ENCODE data around the gene RAPH1.

The RAPH1 gene, protein sequence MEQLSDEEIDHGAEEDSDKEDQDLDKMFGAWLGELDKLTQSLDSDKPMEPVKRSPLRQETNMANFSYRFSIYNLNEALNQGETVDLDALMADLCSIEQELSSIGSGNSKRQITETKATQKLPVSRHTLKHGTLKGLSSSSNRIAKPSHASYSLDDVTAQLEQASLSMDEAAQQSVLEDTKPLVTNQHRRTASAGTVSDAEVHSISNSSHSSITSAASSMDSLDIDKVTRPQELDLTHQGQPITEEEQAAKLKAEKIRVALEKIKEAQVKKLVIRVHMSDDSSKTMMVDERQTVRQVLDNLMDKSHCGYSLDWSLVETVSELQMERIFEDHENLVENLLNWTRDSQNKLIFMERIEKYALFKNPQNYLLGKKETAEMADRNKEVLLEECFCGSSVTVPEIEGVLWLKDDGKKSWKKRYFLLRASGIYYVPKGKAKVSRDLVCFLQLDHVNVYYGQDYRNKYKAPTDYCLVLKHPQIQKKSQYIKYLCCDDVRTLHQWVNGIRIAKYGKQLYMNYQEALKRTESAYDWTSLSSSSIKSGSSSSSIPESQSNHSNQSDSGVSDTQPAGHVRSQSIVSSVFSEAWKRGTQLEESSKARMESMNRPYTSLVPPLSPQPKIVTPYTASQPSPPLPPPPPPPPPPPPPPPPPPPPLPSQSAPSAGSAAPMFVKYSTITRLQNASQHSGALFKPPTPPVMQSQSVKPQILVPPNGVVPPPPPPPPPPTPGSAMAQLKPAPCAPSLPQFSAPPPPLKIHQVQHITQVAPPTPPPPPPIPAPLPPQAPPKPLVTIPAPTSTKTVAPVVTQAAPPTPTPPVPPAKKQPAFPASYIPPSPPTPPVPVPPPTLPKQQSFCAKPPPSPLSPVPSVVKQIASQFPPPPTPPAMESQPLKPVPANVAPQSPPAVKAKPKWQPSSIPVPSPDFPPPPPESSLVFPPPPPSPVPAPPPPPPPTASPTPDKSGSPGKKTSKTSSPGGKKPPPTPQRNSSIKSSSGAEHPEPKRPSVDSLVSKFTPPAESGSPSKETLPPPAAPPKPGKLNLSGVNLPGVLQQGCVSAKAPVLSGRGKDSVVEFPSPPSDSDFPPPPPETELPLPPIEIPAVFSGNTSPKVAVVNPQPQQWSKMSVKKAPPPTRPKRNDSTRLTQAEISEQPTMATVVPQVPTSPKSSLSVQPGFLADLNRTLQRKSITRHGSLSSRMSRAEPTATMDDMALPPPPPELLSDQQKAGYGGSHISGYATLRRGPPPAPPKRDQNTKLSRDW

DNA sequence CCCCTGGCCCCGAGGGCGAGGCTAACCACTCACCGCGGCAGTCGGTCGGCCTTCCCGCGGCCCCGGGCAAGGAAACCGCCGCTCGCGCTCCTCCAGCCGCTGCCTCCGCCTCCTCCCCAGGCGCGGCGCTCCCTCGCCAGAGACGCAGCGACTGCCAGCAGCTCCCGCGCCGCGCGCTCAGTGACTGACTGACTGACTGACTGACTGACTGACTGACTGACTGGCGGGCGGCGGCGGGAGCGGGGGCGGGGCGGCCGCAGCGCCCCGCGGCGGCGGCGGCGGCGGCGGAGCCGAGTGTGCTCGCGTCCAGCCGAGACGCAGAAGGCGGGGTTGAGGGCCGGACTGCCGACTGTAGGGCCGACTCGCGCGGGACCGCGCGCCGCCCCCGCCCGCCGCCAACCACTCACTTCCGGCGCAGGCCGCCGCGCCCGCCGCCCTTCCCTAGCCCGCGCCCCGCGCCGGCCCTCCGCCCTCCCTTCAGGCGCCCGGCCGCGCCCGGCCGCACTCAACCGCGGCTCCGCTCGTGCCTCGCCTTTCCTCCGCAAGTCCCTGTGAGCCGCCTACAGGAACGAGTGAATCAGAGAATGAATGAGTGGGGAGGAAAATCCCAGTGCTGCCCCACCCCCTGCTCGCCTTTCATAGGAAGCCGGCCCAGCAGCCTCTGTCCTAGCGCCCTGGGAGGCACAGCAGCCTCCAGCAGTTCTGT lies at the start of gene RAPH1:
TSS of gene RAPH1 (minus strand) at position 224 of the 706 bp plus-strand sequence. CDS start 39,948 bp downstream, outside the sequence.
- peak within 1 kb of the TSS; percentile 90 for H3K4me3 ChIP-seq
- H3K27ac ChIP-seq = peak within 1 kb of the TSS; percentile 26; the same call in 1 of the 2 replicates

GRCh38 chr2:203584784-203585183 lies 49.7 kb upstream of the RAPH1 start:
- Histone ChIP-seq H3K4me3 (no peak overlapping the region), H3K36me3 (ENCODE audit: insufficient read depth, low read length) (no peaks in the 10 kb centered on the region), H3K27ac (no peak overlapping the region), H3K9ac (ENCODE audit: insufficient read length) (no peak overlapping the region), H3K9me3 (ENCODE audit: low read depth, low read length) (no peaks in the 10 kb centered on the region)
- no peak for DNase-seq (ENCODE audit: low read depth, low spot score)
- TF ChIP-seq FOXP2 (optimal IDR thresholded peaks at IDR 0.05; ENCODE audit: control extremely low read depth, extremely low read length, insufficient read depth) (no peak), POLR2AphosphoS5 (IDR thresholded peaks at IDR 0.05; ENCODE audit: borderline replicate concordance, low read depth, low read length) (no peak), EZH2 (IDR thresholded peaks at IDR 0.05) (no peak)

More for the DNA sequence above, at the start of gene RAPH1:
- DNase-seq (ENCODE audit: low read depth, low spot score) = no peak
- no peak; the same call in 1 of the 2 replicates for TF ChIP-seq POLR2AphosphoS5 (IDR thresholded peaks at IDR 0.05; ENCODE audit: borderline replicate concordance, low read depth, low read length)
- TF ChIP-seq EZH2 (IDR thresholded peaks at IDR 0.05) = no peak
- no peak for TF ChIP-seq FOXP2 (optimal IDR thresholded peaks at IDR 0.05; ENCODE audit: control extremely low read depth, extremely low read length, insufficient read depth)
- Histone ChIP-seq H3K36me3 (ENCODE audit: insufficient read depth, low read length) (no peaks in the 10 kb centered on the region), H3K9ac (ENCODE audit: insufficient read length) (peak within 1 kb of the TSS; percentile 81), H3K9me3 (ENCODE audit: low read depth, low read length) (no peaks in the 10 kb centered on the region)

- Histone ChIP-seq H3K9me3 (ENCODE audit: low read depth, low read length) (no peaks in the 10 kb centered on the region), H3K36me3 (ENCODE audit: insufficient read depth, low read length) (no peaks in the 10 kb centered on the region), H3K9ac (ENCODE audit: insufficient read length) (no peak overlapping the region), H3K27ac (no peak overlapping the region), H3K4me3 (no peak overlapping the region)
- TF ChIP-seq EZH2 (IDR thresholded peaks at IDR 0.05) (no peak), POLR2AphosphoS5 (IDR thresholded peaks at IDR 0.05; ENCODE audit: borderline replicate concordance, low read depth, low read length) (no peak)
- DNase-seq (ENCODE audit: low read depth, low spot score) = no peak
Observed at GRCh38 chr2:203583701-203584100, 48.6 kb upstream of the RAPH1 start.

GRCh38 chr2:203583084-203583695 lies 48.1 kb upstream of the RAPH1 start:
- no peak for TF ChIP-seq POLR2AphosphoS5 (IDR thresholded peaks at IDR 0.05; ENCODE audit: borderline replicate concordance, low read depth, low read length)
- no peak for TF ChIP-seq FOXP2 (optimal IDR thresholded peaks at IDR 0.05; ENCODE audit: control extremely low read depth, extremely low read length, insufficient read depth)
- TF ChIP-seq EZH2 (IDR thresholded peaks at IDR 0.05) = no peak
- Histone ChIP-seq H3K27ac (no peak overlapping the region), H3K36me3 (ENCODE audit: insufficient read depth, low read length) (no peaks in the 10 kb centered on the region), H3K9ac (ENCODE audit: insufficient read length) (no peak overlapping the region), H3K9me3 (ENCODE audit: low read depth, low read length) (no peaks in the 10 kb centered on the region), H3K4me3 (no peak overlapping the region)
- DNase-seq (ENCODE audit: low read depth, low spot score) = no peak

- Histone ChIP-seq H3K4me3 (no peak overlapping the region), H3K9me3 (ENCODE audit: low read depth, low read length) (no peaks in the 10 kb centered on the region), H3K27ac (no peak overlapping the region), H3K36me3 (ENCODE audit: insufficient read depth, low read length) (no peaks in the 10 kb centered on the region), H3K9ac (ENCODE audit: insufficient read length) (no peak overlapping the region)
- no peak for DNase-seq (ENCODE audit: low read depth, low spot score)
- TF ChIP-seq EZH2 (IDR thresholded peaks at IDR 0.05) (no peak), FOXP2 (optimal IDR thresholded peaks at IDR 0.05; ENCODE audit: control extremely low read depth, extremely low read length, insufficient read depth) (no peak), POLR2AphosphoS5 (IDR thresholded peaks at IDR 0.05; ENCODE audit: borderline replicate concordance, low read depth, low read length) (no peak)
Observed at GRCh38 chr2:203582468-203582867, 47.4 kb upstream of the RAPH1 start.

DNA sequence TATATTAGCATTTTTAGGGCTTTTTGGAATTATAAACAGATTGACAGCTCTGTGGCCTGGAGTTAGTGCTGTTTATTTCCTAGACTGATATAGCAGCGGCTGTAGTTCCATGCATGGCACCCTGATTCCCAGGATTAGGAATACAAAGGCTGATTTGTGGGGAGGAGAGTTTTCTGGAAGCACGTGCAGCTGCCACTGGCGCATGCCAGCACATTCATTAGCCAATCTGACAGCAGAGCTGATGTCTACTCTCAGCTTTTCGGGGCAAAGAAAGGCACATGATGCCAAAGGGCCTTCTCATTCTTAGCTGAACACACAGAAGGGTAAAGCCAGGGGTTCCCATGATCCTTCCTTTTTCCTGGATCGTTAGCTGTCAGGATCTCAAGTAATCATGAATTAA lies 45.7 kb upstream of the RAPH1 start:
- Histone ChIP-seq H3K4me3 (no peak overlapping the region), H3K36me3 (ENCODE audit: insufficient read depth, low read length) (no peaks in the 10 kb centered on the region), H3K27ac (no peak overlapping the region), H3K9me3 (ENCODE audit: low read depth, low read length) (no peaks in the 10 kb centered on the region), H3K9ac (ENCODE audit: insufficient read length) (no peak overlapping the region)
- DNase-seq (ENCODE audit: low read depth, low spot score) = no peak
- no peak for TF ChIP-seq FOXP2 (optimal IDR thresholded peaks at IDR 0.05; ENCODE audit: control extremely low read depth, extremely low read length, insufficient read depth)
- TF ChIP-seq POLR2AphosphoS5 (IDR thresholded peaks at IDR 0.05; ENCODE audit: borderline replicate concordance, low read depth, low read length) = no peak
- TF ChIP-seq EZH2 (IDR thresholded peaks at IDR 0.05) = no peak

DNA sequence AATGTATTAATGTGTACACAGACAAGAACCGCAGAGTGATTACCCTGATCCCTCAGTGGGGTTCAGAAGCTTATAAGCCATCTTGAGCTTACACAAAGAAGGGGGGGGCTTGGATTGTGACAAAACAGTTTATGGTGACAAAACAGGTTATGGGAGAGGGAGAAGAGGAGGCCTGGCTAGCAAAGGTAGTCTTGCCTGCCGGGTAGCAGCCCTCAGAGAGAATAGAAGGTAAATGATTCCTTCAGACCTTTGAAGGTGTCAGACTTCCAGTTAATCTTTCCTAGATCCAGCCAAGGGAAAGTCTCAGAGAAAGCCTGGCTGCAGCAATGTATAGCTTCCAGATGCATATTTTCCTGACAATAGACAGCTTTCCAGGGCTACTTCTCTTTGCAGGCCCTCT lies 44.6 kb upstream of the RAPH1 start:
- no peak overlapping the region for H3K4me3 ChIP-seq
- TF ChIP-seq EZH2 (IDR thresholded peaks at IDR 0.05) = no peak
- TF ChIP-seq FOXP2 (optimal IDR thresholded peaks at IDR 0.05; ENCODE audit: control extremely low read depth, extremely low read length, insufficient read depth) = no peak
- TF ChIP-seq POLR2AphosphoS5 (IDR thresholded peaks at IDR 0.05; ENCODE audit: borderline replicate concordance, low read depth, low read length) = no peak
- H3K36me3 ChIP-seq (ENCODE audit: insufficient read depth, low read length) = no peaks in the 10 kb centered on the region
- H3K9me3 ChIP-seq (ENCODE audit: low read depth, low read length) = no peaks in the 10 kb centered on the region
- H3K27ac ChIP-seq = no peak overlapping the region
- no peak overlapping the region for H3K9ac ChIP-seq (ENCODE audit: insufficient read length)
- DNase-seq (ENCODE audit: low read depth, low spot score) = no peak
